GM12865 (cell line): Measurements from ENCODE around the gene TIMM10.

Experiments
- DNase-seq: peaks from one replicate; pipeline ENCODE4 v3.0.0; 2010; ENCODE audit warnings: low read depth
- H3K4me3 ChIP-seq: 2 replicates; pipeline ENCODE4 v1.5.1; 2011; ENCODE audit warnings: mild to moderate bottlenecking, low read depth, low read length, control low read depth
- TF ChIP-seq, protein P1 (sequence below): IDR thresholded peaks from 2 replicates; pipeline ENCODE4 v1.5.1; 2011; ENCODE audit warnings: low read length, control low read depth, low read depth, inconsistent platforms; ENCODE audit not compliant: insufficient read depth; ENCODE audit errors: missing control alignments

TIMM10 gene

DNA sequence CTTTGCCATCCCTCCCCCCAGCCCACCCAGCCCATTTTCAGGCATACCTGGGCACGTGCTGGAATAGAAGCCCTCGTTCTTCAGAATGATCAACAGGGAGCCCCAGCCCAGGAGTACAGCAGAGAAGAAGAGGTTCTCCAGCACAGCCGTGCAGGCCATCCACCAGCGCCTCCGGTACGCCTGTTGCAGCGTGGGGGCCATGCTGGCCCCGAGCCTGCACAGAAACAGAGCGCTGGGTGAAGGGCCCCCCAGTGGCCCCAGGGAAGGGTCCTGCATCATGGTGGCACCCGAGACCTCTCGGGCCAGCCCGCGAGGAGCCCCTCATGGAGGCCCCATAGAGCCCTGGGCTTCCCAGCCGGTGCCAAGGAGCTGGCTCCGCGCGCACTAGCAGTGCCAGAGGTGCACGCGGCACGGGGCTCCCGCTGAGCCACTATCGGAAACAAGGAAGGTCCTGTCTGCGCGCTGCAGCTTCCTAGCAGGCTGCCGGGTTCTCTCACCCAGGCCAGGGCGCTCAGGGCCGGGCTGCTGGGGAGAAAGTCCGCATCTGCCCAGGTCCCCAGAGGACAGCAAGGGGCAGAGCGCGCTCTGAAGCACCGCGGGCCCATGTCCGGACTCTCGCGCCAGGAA is 16.5 kb downstream of the TIMM10 start:
- DNase-seq, result peak; percentile 53
- peak overlapping the region; percentile 69 for H3K4me3 ChIP-seq
- TF ChIP-seq, protein P1, sequence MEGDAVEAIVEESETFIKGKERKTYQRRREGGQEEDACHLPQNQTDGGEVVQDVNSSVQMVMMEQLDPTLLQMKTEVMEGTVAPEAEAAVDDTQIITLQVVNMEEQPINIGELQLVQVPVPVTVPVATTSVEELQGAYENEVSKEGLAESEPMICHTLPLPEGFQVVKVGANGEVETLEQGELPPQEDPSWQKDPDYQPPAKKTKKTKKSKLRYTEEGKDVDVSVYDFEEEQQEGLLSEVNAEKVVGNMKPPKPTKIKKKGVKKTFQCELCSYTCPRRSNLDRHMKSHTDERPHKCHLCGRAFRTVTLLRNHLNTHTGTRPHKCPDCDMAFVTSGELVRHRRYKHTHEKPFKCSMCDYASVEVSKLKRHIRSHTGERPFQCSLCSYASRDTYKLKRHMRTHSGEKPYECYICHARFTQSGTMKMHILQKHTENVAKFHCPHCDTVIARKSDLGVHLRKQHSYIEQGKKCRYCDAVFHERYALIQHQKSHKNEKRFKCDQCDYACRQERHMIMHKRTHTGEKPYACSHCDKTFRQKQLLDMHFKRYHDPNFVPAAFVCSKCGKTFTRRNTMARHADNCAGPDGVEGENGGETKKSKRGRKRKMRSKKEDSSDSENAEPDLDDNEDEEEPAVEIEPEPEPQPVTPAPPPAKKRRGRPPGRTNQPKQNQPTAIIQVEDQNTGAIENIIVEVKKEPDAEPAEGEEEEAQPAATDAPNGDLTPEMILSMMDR, result no peak

DNA sequence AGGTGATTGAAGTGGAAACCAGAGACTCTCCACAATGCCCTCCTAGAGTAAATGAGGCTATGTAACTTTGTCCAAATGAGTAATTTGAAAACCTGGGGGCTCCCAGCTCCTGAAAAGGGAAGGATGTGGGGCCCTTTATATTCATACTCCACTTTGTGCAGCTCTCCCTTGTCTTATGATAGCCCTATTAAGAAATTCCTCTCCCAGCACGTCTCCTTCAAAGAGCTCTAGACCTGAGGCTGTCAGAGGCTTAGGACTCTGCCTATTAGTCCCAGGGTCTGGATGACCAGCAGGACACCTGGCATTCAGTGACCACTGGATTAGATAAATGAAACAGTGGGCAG is 17.1 kb downstream of the TIMM10 start:
- peak overlapping the region; percentile 69; the same call in 1 of the 2 replicates for H3K4me3 ChIP-seq
- TF ChIP-seq, protein P1, result no peak
- no peak for DNase-seq

GRCh38 chr11:57512646-57513451 is 17.7 kb downstream of the TIMM10 start:
- DNase-seq, result no peak
- H3K4me3 ChIP-seq, result no peak overlapping the region
- TF ChIP-seq, protein P1, result no peak

DNA sequence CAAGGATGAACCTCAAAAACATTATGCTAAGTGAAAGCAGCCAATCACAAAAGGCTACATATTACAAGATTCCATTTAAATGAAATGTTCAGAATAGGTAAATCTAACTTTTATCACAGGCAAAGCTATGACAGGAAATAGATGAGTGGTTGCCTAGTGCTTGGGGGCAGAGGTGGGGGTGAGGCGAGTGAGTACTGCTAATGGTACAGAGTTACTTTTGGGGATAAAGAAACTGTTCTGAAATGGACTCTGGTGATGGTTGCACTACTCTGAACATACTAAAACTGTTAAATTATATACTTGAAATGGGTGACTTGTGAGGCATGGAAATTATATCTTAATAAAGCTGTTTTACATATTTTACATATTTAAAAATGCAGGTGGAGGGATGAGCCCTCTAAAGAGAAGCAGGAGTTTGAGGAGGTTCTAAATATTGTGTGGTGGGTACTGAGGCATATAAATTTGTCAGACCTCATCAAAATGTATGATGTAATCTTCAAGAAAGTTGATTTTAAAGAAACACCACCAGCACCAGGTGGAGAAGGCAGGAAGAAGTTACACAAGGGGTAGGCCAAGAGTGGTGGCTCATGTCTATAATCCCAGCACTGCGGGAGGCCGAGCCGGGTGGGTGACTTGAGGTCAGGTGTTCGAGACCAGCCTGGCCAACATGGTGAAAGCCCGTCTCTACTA is 18.7 kb downstream of the TIMM10 start:
- TF ChIP-seq, protein P1, result no peak
- no peak for DNase-seq
- H3K4me3 ChIP-seq, result no peak overlapping the region

GRCh38 chr11:57508341-57509170 is 22.0 kb downstream of the TIMM10 start:
- TF ChIP-seq, protein P1, result no peak
- H3K4me3 ChIP-seq, result no peak overlapping the region
- DNase-seq, result no peak

- no peak for DNase-seq
- H3K4me3 ChIP-seq, result no peak overlapping the region
- TF ChIP-seq, protein P1, result no peak
Measured at GRCh38 chr11:57506522-57506921, 24.0 kb downstream of the TIMM10 start.
